ENCODE results near the gene SGK1. TPM values are rescaled to one million over a fixed set of nuclear protein-coding genes. Genes with fewer than 3 reads are reported as not detected.

Gene SGK1
- total RNA-seq (161 and 190 TPM in 2 replicates), polyA plus RNA-seq (145 and 156 TPM in 2 replicates)

DNA sequence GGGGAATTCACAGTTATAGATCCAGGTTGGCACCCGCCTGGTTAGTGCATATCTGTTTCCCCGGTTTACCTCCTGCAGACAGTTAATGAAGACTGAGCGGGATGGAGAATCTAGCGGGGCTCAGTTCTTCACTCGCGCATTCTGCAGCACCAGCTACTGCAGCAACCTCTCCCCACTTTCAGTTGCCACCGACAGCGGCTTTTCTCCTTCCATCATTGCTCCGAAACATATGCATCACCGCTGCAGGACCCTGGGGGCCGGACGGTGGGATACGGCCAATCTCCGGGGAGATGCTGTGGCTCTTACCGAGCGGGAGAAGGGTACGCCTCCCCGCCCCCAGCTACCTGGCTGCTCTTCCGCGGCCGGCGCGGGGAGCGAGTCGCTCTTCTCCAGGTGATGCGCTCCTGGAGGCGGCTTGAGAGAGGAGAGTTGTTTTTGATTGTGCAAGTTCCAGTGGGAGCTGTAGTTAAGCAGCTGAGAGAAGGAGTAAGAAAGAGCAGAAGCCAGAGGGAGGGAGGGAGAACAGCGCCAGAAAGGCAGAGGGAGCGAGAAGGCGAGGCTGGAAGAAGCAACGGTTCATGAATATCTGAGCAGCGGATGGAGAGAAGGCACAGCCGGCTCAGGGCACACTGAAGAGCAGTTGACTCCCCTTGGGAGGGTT lies at the start of gene SGK1:
Gene SGK1 (minus strand): TSS at position 642 of the 661 bp plus-strand sequence. CDS start 652 bp downstream, outside the sequence.
- no peaks in the 10 kb centered on the region for H3K4me1 ChIP-seq (ENCODE audit: insufficient read depth)
- DNase-seq (ENCODE audit: low spot score) = peak; percentile 43
- H3K27ac ChIP-seq = no peak within 1 kb of the TSS

DNA sequence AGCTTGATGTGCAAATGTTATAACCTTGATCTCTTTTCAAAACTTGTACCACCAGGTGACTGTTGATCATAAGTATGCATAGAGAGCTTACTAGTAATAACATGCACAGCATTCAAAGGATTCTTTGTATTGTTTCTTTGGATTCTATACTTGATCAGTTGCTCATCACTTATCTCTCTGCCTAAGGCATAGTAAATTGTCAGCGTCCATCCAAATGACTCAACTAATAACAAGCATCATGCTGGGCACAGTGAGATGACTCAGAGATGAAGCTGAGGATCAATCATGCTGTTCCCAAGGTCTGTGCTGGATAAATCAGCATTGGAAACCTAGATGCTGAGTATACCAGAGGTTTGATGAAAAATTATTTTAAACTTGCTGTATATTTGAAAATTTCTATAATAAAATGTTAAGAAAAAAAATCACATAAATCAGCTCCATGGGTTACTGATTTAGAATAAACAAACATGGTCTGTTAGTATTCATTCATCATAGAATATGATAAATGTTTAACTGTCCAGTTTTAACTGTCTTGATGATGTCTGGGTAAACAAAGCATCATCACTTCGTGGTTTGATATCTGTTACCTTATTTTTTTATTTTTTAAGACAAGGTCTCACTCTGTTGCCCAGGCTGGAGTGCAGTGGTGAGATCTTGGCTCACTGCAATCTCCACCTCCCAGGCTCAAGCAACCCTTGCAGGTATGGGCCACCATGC lies 45.6 kb upstream of the SGK1 start:
- Histone ChIP-seq H3K27me3 (no peaks in the 10 kb centered on the region), H4K20me1 (ENCODE audit: insufficient read depth, poor library complexity, severe bottlenecking) (no peaks in the 10 kb centered on the region), H3K4me3 (no peak overlapping the region), H3K27ac (no peak overlapping the region), H2AFZ (no peak overlapping the region), H3K36me3 (replicated peaks; ENCODE audit: insufficient read depth, low read depth) (no peaks in the 10 kb centered on the region), H3K4me2 (no peak overlapping the region), H3K9me3 (ENCODE audit: low read depth) (no peaks in the 10 kb centered on the region), H3K4me1 (ENCODE audit: insufficient read depth) (no peaks in the 10 kb centered on the region), H3K79me2 (no peaks in the 10 kb centered on the region), H3K9me2 (replicated peaks; ENCODE audit: insufficient read depth) (no peaks in the 10 kb centered on the region)
- TF ChIP-seq, protein P1, sequence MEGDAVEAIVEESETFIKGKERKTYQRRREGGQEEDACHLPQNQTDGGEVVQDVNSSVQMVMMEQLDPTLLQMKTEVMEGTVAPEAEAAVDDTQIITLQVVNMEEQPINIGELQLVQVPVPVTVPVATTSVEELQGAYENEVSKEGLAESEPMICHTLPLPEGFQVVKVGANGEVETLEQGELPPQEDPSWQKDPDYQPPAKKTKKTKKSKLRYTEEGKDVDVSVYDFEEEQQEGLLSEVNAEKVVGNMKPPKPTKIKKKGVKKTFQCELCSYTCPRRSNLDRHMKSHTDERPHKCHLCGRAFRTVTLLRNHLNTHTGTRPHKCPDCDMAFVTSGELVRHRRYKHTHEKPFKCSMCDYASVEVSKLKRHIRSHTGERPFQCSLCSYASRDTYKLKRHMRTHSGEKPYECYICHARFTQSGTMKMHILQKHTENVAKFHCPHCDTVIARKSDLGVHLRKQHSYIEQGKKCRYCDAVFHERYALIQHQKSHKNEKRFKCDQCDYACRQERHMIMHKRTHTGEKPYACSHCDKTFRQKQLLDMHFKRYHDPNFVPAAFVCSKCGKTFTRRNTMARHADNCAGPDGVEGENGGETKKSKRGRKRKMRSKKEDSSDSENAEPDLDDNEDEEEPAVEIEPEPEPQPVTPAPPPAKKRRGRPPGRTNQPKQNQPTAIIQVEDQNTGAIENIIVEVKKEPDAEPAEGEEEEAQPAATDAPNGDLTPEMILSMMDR (IDR thresholded peaks at IDR 0.05; ENCODE audit: poor library complexity) = no peak
- TF ChIP-seq EZH2 (IDR thresholded peaks at IDR 0.05; ENCODE audit: borderline replicate concordance) (no peak), EZH2phosphoT487 (IDR thresholded peaks at IDR 0.05; ENCODE audit: low read depth, severe bottlenecking, unreplicated experiment) (no peak)
- DNase-seq (ENCODE audit: low spot score) = no peak
- WGBS (ENCODE audit: low lambda C conversion rate, missing lambda C conversion rate) = 74% methylated on average over 2 of the region's 2 CpGs

More for the DNA sequence above, at the start of gene SGK1:
- WGBS (ENCODE audit: low lambda C conversion rate, missing lambda C conversion rate) = 3% methylated on average over 33 of the region's 33 CpGs
- Histone ChIP-seq H3K4me3 (peak within 1 kb of the TSS; percentile 29), H3K9me3 (ENCODE audit: low read depth) (no peaks in the 10 kb centered on the region), H3K36me3 (replicated peaks; ENCODE audit: insufficient read depth, low read depth) (no peaks in the 10 kb centered on the region), H3K4me2 (peak within 1 kb of the TSS; percentile 91), H3K27me3 (peaks cover 42% of the 10 kb centered on the region), H3K9me2 (replicated peaks; ENCODE audit: insufficient read depth) (no peaks in the 10 kb centered on the region), H3K79me2 (no peaks in the 10 kb centered on the region), H2AFZ (peak within 1 kb of the TSS; percentile 52), H4K20me1 (ENCODE audit: insufficient read depth, poor library complexity, severe bottlenecking) (no peaks in the 10 kb centered on the region)
- TF ChIP-seq EZH2phosphoT487 (IDR thresholded peaks at IDR 0.05; ENCODE audit: low read depth, severe bottlenecking, unreplicated experiment) (no peak), EZH2 (IDR thresholded peaks at IDR 0.05; ENCODE audit: borderline replicate concordance) (peak; percentile 53)
- TF ChIP-seq, protein P1 (IDR thresholded peaks at IDR 0.05; ENCODE audit: poor library complexity) = no peak

DNA sequence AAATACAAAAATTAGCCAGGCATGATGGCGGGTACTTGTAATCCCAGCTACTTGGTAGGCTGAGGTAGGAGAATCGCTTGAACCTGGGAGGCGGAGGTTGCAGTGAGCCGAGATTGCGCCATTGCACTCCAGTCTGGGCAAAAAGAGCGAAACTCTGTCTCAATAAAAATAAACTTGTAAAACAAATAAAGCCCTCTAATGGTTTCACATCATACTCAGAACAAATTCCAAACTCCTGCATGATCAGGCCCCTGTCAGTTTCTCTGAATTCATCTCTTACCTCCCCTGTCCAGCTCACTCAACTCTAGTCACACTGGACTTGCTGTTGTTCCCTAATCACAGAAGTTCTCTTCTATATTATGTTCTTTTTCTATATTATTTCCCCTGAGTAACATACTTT lies 43.1 kb upstream of the SGK1 start:
- no peak for DNase-seq (ENCODE audit: low spot score)
- WGBS (ENCODE audit: low lambda C conversion rate, missing lambda C conversion rate) = 97% methylated on average over 6 of the region's 6 CpGs
- H3K4me3 ChIP-seq = no peak overlapping the region

More for the DNA sequence above, 43.1 kb upstream of the SGK1 start:
- H3K4me2 ChIP-seq = no peak overlapping the region
- TF ChIP-seq EZH2 (IDR thresholded peaks at IDR 0.05; ENCODE audit: borderline replicate concordance) = no peak
- TF ChIP-seq EZH2phosphoT487 (IDR thresholded peaks at IDR 0.05; ENCODE audit: low read depth, severe bottlenecking, unreplicated experiment) = no peak
- TF ChIP-seq, protein P1 (IDR thresholded peaks at IDR 0.05; ENCODE audit: poor library complexity) = no peak
- H3K9me2 ChIP-seq (replicated peaks; ENCODE audit: insufficient read depth) = no peaks in the 10 kb centered on the region
- no peaks in the 10 kb centered on the region for H3K4me1 ChIP-seq (ENCODE audit: insufficient read depth)
- H4K20me1 ChIP-seq (ENCODE audit: insufficient read depth, poor library complexity, severe bottlenecking) = no peaks in the 10 kb centered on the region
- no peaks in the 10 kb centered on the region for H3K36me3 ChIP-seq (replicated peaks; ENCODE audit: insufficient read depth, low read depth)
- H3K27me3 ChIP-seq = no peaks in the 10 kb centered on the region
- no peak overlapping the region for H3K27ac ChIP-seq
- no peaks in the 10 kb centered on the region for H3K79me2 ChIP-seq
- no peak overlapping the region for H2AFZ ChIP-seq
- H3K9me3 ChIP-seq (ENCODE audit: low read depth) = no peaks in the 10 kb centered on the region

All from hepatocyte (in vitro differentiated cells).